Common myeloid progenitor, CD34-positive (primary cell): ENCODE data around the gene TSPAN5.

ENCODE experiments used
- CTCF ChIA-PET: fragments of 350-600 bp; sonication (Branson Sonifier 250); formaldehyde crosslinking; loops from one replicate; lab custom pipeline; 2021; ENCODE audit warnings: antibody characterized with exemption; lab: Charles Lee
- POLR2A ChIA-PET: fragments of 350-600 bp; sonication (Branson Sonifier 250); formaldehyde crosslinking; loops from one replicate; lab custom pipeline; 2021; ENCODE audit warnings: antibody characterized with exemption; lab: Charles Lee
- DNase-seq, 3 donors: peaks; one replicate each; pipeline versions ENCODE4 v3.0.0 to v3.0.0-alpha.2; 2013
- H3K27ac ChIP-seq, 2 experiments: 1 replicate in 1 of 2; 2 replicates in 1 of 2; pipeline ENCODE4 v1.7.0; 2013; ENCODE audit warnings: inconsistent platforms in 2 of 2, low read length in 2 of 2, mild to moderate bottlenecking in 2 of 2, low read depth in 1 of 2, moderate library complexity in 1 of 2; ENCODE audit not compliant: severe bottlenecking in 2 of 2, insufficient read depth in 1 of 2, poor library complexity in 1 of 2
- H3K27me3 ChIP-seq, 5 experiments: replicated peaks in 2 of 5; 1 replicate in 3 of 5; 2 replicates in 2 of 5; pipeline versions ENCODE4 v1.6.1 to v1.7.0; 2013; ENCODE audit warnings: low read length in 4 of 5, mild to moderate bottlenecking in 2 of 5, moderate library complexity in 2 of 5, inconsistent platforms in 1 of 5; ENCODE audit not compliant: insufficient read depth in 5 of 5, control insufficient read depth in 4 of 5
- H3K36me3 ChIP-seq, 4 experiments: 1 replicate in 2 of 4; 2 replicates in 2 of 4; pipeline versions ENCODE4 v1.6.1 to v1.7.0; 2013; ENCODE audit warnings: low read length in 3 of 4, control low read depth in 1 of 4, mild to moderate bottlenecking in 1 of 4; ENCODE audit not compliant: control insufficient read depth in 4 of 4, insufficient read depth in 4 of 4
- H3K4me1 ChIP-seq, 4 experiments: 1 replicate in 3 of 4; 2 replicates in 1 of 4; pipeline versions ENCODE4 v1.6.1 to v1.7.1; 2013; ENCODE audit warnings: low read length in 3 of 4, mild to moderate bottlenecking in 3 of 4, control low read depth in 1 of 4, inconsistent platforms in 1 of 4, moderate library complexity in 1 of 4; ENCODE audit not compliant: control insufficient read depth in 4 of 4, insufficient read depth in 4 of 4; ENCODE audit errors: control extremely low read depth in 1 of 4
- H3K4me3 ChIP-seq, 7 experiments: 1 replicate in 4 of 7; 2 replicates in 3 of 7; pipeline versions ENCODE4 v1.5.1 to v1.7.0; 2013; ENCODE audit warnings: mild to moderate bottlenecking in 7 of 7, low read length in 6 of 7, moderate library complexity in 6 of 7, inconsistent platforms in 2 of 7, low read depth in 2 of 7, control low read depth in 1 of 7; ENCODE audit not compliant: insufficient read depth in 4 of 7, control insufficient read depth in 1 of 7; ENCODE audit errors: extremely low read depth in 1 of 7
- H3K9me3 ChIP-seq, 5 experiments: 1 replicate in 4 of 5; 2 replicates in 1 of 5; pipeline versions ENCODE4 v1.6.1 to v1.7.1; 2013; ENCODE audit warnings: low read length in 4 of 5, mild to moderate bottlenecking in 2 of 5, inconsistent platforms in 1 of 5, low read depth in 1 of 5, moderate library complexity in 1 of 5; ENCODE audit not compliant: control insufficient read depth in 4 of 5, insufficient read depth in 2 of 5; ENCODE audit errors: control extremely low read depth in 1 of 5
- WGBS: methylation state at CpG from one replicate; pipeline ENCODE4 v1.1.5; 2013; ENCODE audit not compliant: insufficient coverage; 5-methylcytosine and 5-hydroxymethylcytosine counted together

The TSPAN5 gene

DNA sequence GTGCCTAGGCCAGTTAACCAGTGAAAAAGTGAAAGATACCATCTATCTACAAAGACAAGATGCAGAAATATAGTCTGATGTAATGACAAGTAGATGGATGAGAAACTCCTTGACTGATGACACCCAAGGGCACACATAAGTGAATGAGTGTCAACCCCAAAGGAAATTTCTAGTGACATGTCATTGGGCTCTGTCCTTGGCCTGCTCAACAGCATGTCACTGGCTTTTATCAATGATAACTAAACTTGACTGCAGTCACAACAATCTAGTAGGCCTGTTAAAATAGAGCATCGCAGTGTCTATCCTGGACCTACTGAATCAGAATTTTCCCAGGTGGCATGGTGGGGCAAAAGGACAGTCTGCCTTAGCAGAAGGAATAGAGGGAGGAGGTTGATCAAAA is 155.8 kb downstream of the TSPAN5 start:
- Histone ChIP-seq H3K27me3 (no peaks in the 10 kb centered on the region), H3K27ac (no peak overlapping the region), H3K36me3 (no peaks in the 10 kb centered on the region), H3K4me1 (no peaks in the 10 kb centered on the region), H3K9me3 (no peaks in the 10 kb centered on the region), H3K4me3 (no peak overlapping the region)
- ChIA-PET POLR2A (no interaction called here), CTCF (no interaction called here)
- 100% methylated on average over 1 of the region's 1 CpG for WGBS
- no peak for DNase-seq

DNA sequence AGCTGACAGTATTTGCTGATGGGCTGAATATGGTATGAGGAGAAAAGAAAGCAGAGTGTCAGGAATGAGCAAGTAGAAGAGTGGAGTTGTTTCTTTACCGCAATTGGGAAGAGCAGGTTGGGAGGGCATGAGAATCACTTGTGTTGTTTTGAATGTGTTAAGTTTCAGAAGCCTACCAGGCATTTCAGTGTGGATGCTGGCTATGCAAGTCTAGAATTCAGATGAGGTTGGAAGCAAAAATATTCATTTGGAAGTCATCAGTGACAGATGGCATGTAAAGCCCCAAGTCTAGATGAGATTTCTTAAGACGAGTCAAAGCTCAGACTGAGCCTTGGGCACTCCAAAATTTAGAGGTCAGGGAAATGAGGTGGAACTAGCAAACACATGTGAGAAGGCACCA is 156.4 kb downstream of the TSPAN5 start:
- POLR2A ChIA-PET, result no interaction called here
- Histone ChIP-seq H3K4me3 (no peak overlapping the region), H3K27me3 (no peaks in the 10 kb centered on the region), H3K4me1 (no peaks in the 10 kb centered on the region), H3K27ac (no peak overlapping the region), H3K9me3 (no peaks in the 10 kb centered on the region), H3K36me3 (no peaks in the 10 kb centered on the region)
- DNase-seq, result no peak
- WGBS, result 90% methylated on average over 2 of the region's 2 CpGs
- CTCF ChIA-PET, result no interaction called here

DNA sequence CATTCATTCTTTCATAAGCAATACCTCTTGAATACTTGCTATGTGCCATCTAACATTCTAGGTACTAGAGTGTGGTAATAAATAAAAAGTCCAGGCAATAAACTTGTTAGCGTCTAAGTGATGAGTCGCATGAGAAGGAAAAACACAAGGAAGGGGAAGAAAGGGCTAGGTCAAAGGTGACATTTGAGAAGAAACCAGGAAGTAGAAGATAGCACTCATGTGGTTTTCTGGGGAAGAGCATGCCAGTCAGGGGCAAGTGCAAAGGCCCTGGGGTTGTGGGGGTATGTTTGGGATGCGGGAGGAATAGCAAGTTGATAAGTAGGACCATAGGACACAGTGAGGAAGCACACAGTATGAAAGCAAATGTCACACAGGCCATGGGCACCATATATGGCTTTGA is 157.0 kb downstream of the TSPAN5 start:
- Histone ChIP-seq H3K4me3 (no peak overlapping the region), H3K36me3 (no peaks in the 10 kb centered on the region), H3K27ac (no peak overlapping the region), H3K27me3 (no peaks in the 10 kb centered on the region), H3K9me3 (no peaks in the 10 kb centered on the region), H3K4me1 (no peaks in the 10 kb centered on the region)
- ChIA-PET POLR2A (no interaction called here), CTCF (no interaction called here)
- no peak for DNase-seq
- 100% methylated on average over 2 of the region's 3 CpGs for WGBS

DNA sequence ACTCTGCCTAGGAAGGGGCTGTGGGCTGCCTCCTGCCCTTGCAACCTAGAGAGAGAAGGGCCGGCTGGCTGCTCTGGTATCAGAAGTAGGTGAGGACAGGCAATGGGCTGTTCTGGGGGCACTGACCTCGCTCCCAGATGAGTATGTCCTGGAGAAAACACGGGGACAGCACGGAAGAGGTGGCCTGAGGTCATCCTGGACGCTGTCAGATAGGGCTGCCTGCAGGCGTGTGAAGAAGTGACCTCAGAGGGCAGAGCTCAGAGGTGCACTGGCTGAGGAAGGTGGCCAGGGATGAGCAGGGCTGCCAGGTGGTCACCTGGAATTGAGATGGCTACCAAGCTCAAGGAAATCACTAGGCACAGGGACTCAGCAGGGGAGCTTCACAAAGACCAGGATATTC is 159.6 kb downstream of the TSPAN5 start:
- Histone ChIP-seq H3K27ac (no peak overlapping the region), H3K4me3 (no peak overlapping the region), H3K4me1 (no peaks in the 10 kb centered on the region), H3K9me3 (no peaks in the 10 kb centered on the region), H3K27me3 (no peaks in the 10 kb centered on the region), H3K36me3 (no peaks in the 10 kb centered on the region)
- ChIA-PET CTCF (no interaction called here), POLR2A (no interaction called here)
- DNase-seq, result no peak
- WGBS, result 95% methylated on average over 6 of the region's 6 CpGs

DNA sequence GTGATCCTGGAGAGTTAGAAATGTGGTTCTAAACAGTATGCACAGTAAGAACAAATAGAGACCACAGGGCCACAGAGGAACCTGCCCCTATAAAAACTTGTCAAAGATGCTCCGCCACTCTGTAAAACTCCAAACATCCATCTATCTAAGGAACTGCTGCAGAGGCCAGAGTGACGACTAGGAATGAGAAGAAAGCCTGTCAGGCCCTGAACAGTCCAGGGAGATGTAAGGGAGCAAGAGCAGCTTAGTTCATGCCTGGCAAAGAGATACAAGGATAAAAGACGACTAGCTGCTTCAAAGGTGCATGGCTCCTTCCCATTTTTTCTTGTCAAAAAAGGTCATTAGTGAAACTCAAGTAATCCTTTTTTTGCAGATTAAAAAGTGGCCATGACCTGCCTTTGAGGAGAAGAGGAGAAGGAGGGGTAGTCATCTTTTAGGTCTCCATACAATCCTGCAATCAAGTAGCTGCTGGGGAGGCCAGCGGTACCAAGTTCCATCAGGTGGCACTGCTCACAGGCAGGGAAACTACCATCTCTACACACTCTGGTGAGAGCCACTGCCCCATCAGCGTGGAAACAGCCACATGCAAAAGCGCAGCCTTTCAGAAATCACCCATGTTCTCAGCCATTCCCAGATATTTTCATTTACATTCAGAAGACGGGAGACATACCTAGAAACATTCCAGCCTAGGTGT is 162.1 kb downstream of the TSPAN5 start:
- Histone ChIP-seq H3K4me1 (no peaks in the 10 kb centered on the region), H3K27ac (no peak overlapping the region), H3K36me3 (no peaks in the 10 kb centered on the region), H3K4me3 (no peak overlapping the region), H3K27me3 (no peaks in the 10 kb centered on the region), H3K9me3 (no peaks in the 10 kb centered on the region)
- DNase-seq, result no peak
- ChIA-PET POLR2A (no interaction called here), CTCF (interaction anchor here (1.0 kb wide), 1 partner anchor 25 kb away, joined by 3 read pairs; no protein-coding TSS in a partner anchor)
- 100% methylated on average over 4 of the region's 7 CpGs for WGBS

DNA sequence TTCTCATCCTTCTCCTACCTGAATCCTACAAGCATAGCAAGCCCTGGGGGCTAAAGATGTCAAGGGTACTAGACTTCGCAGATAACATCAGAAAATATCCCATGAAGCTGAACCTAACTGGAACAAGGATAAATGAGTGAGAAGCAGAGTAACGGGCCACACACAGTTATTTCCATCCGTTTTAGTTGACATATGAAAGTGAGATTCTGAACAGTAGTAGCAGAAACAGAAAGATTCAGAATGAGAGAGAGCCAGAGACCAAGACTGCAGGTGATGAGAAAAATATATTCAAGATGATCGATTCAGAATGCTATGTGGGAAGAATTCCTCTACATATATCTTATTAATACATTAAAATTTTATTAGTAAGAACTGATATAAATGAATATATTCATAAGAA is 165.1 kb downstream of the TSPAN5 start:
- DNase-seq, result no peak
- Histone ChIP-seq H3K36me3 (no peaks in the 10 kb centered on the region), H3K4me1 (no peaks in the 10 kb centered on the region), H3K27ac (no peak overlapping the region), H3K9me3 (no peaks in the 10 kb centered on the region), H3K4me3 (no peak overlapping the region), H3K27me3 (no peaks in the 10 kb centered on the region)
- ChIA-PET POLR2A (no interaction called here), CTCF (no interaction called here)
- WGBS, result 59% methylated on average over 3 of the region's 4 CpGs

DNA sequence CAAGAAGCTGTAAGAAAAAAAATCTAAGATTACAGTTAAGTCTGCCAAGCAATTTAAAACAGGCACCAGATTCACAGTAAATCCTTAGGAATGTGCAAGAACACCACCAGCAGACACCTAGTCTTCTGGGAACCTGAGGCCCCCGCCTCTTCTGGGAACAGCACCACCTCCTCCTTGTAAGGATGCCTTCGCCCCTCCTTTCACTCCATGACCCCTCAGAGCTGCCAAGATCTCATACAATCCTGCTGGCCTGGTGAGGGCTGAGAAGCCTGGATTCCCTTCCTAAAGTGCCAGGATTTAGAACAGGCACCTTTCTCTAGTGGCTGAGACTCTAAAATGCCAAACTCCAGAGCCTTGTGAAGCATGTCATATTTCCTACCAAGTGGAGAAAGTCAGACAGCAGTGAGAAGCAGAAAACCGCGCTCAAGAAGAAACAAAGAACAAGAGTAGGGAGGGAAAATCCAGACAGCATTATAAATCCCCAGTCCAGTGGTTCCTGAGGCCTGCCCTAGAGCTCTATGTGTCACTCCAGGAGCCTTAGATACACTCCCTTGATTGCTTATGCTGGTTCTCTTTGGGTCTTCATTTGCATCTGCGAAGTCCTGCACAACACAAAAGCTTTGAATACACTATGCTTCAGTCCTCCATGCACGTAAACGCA is 166.4 kb downstream of the TSPAN5 start:
- no peak for DNase-seq
- Histone ChIP-seq H3K4me3 (no peak overlapping the region), H3K9me3 (no peaks in the 10 kb centered on the region), H3K27ac (no peak overlapping the region), H3K36me3 (no peaks in the 10 kb centered on the region), H3K27me3 (no peaks in the 10 kb centered on the region), H3K4me1 (no peaks in the 10 kb centered on the region)
- CTCF ChIA-PET, result no interaction called here
- WGBS, result 97% methylated on average over 7 of the region's 7 CpGs
- POLR2A ChIA-PET, result no interaction called here
